ENCODE results near the gene CXCL8. TPM values are rescaled to one million over a fixed set of nuclear protein-coding genes. Genes with fewer than 3 reads are reported as not detected.

Gene CXCL8
- polyA plus RNA-seq, 4 donors: 0.34 to 25.4 (median 0.49) TPM

DNA sequence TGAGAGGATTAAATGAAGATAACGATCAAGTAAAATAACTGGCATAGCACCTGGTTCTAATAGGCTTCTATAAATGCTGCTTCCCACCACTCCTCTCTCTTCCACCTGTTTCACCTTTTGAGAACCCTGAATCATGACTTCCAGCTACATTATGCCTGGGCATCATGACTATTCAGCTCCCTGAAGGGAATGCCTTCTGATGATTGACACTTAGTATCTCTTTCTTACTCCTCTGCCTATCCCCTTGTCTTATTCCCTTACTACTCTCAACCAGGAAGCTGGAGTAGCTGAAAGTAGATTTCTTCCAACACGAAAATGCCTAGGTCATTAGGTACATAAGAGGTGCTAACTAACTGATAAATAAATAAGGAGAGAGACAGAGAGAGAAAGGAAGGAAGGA is 24.7 kb upstream of the CXCL8 start:
- no peak for DNase-seq (ENCODE audit: low read depth in 4 of 4, low spot score in 3 of 4)

DNA sequence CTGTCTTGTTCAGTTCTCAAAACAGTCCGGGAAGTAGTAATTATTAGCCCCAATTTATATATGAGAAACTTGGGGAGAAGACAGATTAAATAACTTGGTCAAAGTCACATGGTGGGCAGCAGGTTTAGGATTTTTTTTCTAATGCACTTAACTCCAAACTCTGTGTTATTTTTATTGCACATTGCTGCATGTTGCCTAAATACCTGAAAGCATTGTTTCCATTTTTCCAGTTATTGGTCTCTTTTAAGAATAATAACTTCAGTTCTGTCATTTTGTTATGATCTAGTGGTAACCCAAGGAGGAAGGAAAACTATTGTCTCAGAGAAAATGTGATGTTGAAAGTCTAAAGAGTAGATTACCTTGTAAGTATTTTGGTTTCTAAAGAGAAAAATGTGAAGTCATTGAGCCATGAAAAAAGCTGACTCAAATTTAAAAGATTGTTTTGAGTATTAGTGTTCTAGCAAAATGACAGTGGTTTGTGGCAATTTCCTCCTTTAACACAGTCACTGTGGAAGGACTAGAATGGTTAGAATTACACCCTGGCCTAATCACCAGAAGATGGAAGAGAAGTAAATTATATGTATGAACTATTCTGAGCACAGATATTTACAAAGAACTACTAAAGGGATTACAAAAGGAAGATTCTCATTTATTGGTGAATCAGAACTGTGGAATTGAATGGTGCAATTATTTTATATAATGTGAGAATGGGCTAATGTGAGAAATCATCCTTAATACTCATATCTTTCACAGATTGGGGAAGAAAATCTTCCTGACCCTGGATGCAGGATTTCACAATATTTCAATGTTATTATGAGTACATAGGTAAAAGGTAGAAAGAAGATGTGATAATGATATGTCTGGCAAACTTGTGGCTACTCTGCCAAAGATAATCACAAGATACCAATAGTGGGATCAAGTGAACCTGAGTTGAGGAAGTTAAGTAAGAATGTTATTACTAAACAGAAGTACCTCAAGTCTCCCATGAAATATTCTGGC is 21.7 kb upstream of the CXCL8 start:
- DNase-seq (ENCODE audit: low read depth in 4 of 4, low spot score in 3 of 4): no peak

DNA sequence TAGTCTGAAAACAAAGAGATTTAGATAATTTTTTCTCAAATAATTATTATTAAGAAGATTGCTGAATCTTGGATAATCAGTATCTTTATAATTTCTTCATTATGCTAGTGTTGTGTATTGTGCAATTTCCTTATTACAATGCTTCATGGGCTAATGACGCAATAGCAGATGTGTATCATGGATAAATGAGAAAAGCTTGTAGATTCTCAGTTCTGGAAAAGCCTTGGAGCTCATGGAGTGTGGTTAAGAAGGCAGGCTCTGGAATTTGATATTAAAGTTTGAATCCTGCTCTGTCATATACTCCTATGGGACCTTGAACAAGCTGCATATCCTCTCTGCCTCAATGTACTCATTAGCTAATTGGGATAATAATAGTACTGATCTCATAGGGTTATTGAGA is 18.9 kb upstream of the CXCL8 start:
- no peak for DNase-seq (ENCODE audit: low read depth in 4 of 4, low spot score in 3 of 4)

DNA sequence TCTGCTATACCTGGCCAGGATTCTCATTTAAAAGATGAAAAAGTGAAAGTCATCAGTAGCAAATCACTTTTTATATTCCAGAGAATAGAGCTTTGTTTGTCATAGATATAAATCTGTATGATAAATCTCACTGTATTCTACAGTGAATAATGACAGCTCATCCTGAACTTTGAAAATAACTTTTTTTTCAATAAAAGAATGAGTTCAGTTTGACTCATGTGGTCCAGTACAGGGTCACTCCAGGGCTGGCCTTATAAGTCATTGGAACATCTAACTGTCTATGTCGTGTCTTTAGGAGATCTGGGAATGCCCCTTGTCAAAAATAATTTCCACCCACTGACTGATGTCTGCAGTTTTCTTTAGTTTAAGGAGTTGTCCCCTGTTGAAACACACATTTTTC is 18.5 kb upstream of the CXCL8 start:
- no peak for DNase-seq (ENCODE audit: low read depth in 4 of 4, low spot score in 3 of 4)

DNA sequence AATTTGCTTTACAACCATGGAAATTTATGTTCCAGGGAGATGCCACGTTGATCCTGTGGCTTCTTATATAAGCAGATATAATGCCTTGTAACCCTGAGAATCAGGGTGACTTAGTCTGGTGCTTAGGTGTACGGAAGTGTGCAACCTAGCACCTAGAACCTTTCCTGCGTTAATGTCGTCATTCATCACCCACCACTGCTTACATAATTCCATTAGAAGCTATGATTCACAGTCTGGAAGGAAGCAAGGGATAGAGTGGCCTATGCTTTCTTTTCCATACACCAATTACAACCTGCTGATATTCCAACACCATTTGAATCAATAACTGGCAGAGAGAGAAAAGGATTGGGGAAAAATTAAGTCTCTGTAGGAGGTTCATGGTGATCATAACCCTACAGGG is 17.3 kb upstream of the CXCL8 start:
- DNase-seq (ENCODE audit: low read depth in 4 of 4, low spot score in 3 of 4): no peak

DNA sequence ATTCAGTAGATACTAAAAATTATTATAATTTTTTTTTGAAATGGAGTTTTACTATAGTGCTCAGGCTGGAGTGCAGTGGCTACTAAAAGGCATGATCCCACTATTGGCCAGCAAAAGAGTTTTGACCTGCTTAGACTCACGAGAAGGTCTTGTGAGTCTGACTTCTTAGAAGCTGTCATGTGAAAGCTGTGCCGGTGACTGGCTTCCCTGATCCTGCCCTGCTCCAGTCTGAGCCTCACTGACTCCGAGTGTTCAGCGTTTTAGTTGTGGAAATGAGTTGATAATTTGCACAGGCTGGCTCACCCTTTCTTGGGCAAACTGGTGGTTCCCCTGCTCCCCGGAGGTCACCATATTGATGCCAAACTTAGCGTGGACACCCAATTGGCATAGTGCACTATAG is 16.4 kb upstream of the CXCL8 start:
- no peak for DNase-seq (ENCODE audit: low read depth in 4 of 4, low spot score in 3 of 4)

DNA sequence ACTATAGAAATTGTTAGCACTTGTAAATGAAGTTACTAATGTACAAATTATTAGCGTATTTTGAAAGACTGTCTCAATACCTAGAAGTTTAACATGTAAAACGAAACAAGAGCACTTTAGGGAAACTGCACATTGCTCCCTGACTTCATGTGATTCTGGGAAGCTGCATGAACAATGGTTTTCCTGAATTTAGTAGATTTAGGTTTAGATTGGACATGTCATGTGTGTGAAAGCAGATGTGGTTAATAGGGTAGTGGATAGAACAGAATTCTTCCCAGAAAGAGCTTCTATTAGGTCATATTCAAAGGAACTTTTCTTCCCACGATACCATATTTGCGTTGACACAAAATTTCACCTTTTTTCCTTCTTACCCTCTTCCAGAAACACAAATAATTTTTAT is 14.9 kb upstream of the CXCL8 start:
- DNase-seq (ENCODE audit: low read depth in 4 of 4, low spot score in 3 of 4): no peak

DNA sequence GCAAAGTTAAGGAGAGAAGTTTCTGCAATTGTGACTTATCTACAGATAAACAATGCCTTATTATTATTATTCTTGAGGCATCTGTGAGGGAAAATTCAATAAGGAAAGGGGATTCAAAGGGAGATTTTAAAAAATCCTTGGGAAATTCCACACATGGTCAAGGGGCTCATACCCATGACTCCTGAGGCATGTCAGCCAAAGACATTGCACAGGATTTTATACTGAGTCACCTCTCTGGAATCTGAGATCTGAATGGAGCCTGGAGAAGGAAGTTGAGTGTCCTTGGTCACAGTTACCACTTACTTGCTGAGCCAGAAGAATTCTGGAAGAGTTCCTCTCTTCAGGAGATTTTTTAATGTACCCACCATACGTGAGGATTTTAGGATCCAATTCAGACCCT is 14.4 kb upstream of the CXCL8 start:
- DNase-seq (ENCODE audit: low read depth in 4 of 4, low spot score in 3 of 4): no peak

DNA sequence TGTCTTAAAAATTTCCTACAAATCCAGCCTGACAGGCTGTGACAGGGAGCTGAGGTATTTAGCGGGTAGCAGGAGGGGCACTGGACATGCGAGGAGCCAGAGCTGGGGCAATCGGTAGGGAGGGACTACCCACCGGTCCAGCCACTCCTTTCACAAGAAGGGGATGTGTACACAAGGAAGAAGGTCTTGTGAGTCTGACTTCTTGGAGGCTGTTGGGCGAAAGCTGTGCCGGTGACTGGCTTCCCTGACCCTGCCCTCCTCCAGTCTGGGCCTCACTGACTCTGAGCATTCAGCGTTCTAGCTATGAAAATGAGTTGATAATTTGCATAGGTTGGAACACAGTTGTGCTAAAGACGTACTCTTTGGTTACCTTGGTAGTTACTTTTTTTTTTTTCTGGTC is 12.7 kb upstream of the CXCL8 start:
- no peak for DNase-seq (ENCODE audit: low read depth in 4 of 4, low spot score in 3 of 4)

DNA sequence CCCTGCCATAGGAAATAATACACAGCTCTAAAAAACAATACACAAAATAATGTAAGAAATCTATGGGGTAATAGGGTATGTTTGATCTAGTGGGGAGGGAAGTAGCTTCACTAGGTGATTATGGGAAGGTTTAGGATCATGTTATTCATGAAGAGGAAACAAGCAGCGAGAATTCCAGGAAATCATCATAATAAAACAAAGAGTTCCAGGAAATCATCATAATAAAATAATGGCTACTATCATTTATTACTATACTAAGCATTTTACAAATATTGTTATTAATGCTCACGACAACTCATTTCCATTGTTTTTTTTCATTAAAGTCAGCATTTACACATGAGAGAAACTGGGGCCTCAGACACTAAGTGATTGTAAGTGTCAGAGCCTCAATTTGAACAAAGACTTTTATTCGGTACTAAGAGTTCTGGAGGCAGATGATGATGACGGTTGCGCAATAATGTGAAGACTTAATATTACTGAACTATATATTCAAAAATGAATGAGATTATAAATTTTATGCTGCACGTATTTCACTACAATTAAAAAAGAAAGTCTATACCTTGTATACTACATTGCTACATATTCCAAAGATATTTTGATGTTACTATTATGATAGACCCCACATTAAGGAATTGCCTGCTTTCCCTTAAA is 12.2 kb upstream of the CXCL8 start:
- no peak for DNase-seq (ENCODE audit: low read depth in 4 of 4, low spot score in 3 of 4)

DNA sequence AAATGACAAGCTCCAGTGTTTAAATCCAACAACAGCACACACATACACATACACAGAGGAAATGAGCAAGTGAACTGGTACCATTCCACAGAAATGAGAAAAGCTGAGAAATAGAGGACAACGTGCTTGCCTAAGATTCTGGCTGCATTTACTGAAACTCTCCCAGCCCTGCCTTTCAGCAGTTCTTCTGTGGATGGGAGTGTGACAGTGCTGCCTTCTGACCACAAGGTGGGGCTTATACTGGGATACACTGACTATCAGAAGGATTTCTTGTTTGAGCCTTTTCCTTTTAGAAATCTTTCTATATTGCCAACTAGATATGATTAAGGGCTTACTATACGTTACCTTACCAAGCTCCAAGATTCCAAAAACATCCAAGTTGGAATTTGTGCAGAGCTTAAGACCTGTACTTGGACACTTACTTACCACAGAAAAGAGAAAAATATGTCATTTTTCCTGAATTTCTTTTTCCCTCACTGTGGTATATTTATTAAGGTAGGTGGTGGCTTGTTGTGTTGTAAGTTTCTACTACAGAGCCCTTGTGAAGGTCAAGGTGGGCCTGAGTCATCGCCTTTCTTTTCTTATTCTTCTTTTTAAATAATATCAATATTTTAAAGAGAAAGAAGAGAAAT is 10.7 kb upstream of the CXCL8 start:
- peak in 2 of 4 donors; percentile 12 to 19 for DNase-seq (ENCODE audit: low read depth in 4 of 4, low spot score in 3 of 4)

DNA sequence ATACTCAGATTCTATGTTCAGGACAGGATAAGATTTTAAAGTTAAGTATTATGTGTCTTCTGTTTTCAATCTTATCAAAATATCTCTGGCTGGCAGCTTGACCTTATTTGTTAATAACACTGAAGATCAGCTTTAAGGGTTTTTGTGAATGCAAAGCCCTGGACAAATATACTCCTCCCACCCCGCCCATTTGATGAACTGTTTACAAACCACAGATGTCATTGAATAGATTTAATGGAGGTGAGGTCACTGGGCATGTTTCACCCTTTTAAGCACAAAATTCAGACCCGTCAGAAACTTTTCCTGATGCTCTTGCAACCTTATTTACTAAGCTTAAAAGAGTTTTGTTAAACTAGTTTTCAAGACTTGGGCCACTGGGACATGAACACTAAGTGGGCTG is 10.1 kb upstream of the CXCL8 start:
- no peak for DNase-seq (ENCODE audit: low read depth in 4 of 4, low spot score in 3 of 4)

DNA sequence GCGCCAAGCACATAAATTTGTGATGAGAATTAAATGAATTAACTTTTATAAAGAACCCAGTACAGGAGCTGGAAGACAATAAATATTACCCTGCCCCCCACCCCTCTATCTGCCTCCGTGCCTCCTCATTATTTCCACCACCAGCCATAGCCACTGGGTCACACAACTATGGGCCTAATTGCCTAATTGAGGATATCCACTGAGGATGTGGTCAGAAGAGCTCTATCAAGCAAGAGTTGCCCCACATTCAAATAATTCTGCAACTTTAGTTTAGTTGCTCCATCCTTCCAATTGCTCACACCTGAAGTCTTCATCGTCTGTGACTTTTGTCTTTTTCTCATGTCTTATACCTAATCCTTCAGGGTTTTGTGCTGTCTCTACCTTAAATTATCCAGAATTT is 9.5 kb upstream of the CXCL8 start:
- no peak for DNase-seq (ENCODE audit: low read depth in 4 of 4, low spot score in 3 of 4)

DNA sequence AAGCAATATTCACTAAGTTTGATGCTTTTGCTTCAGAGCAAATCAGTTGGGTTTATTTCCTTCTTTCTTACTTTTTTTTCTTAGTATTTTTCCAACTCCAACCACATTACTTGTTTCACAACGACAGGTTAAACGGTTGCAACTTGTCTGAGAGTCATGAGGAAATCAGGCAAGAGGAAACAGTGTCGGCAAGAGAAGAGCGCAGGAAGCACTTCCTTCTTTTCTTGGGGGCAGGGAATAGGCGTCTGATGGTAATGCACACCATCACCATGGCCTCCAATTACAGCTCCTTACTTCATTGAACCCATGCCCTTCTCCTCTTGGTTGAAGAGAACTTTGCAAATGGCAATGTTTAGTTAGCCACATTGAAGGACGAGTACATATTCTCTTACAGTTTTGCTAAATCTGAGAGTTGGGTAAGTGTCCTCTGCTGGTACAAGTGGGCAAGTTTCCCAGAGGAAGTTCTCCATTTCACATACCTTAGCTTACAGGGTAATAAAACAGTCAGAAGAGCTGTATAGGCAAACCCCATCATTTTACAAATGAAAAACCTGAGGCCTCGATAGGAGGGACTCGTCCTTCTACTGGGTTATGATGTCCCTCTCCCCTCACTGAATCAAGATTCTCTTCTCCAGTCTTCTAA is 8.3 kb upstream of the CXCL8 start:
- DNase-seq (ENCODE audit: low read depth in 4 of 4, low spot score in 3 of 4): no peak

DNA sequence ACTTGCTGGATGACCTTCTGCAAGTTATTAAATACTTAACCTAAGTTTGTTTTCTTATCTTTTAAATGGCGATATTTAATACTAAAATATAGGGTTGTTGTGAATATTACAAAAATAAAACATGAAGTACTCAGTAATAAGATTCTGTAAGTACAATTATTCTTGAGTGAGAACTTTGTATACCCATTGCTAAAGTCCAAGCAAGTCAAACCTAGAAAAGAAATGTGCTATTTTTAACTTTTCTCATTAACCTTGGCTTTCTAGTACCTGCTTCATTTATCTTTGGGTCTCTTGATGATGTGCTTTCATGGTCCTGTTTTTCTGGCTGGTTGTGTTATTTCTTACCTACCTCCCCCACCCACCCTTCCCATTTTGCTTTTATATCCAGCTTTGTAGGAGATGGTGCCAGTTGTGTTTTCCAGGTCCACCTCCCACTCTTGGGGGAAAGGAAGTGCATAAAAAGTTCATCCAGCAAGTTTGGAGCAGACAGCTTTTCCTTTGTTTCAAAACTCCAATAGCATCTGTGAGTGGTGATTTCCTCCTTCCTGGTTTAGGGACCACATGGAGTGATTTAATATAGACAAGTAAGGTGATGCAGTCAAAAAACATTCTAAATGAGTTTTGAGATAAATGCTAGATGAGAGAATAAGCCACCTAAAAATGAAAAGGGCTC is 7.5 kb upstream of the CXCL8 start:
- DNase-seq (ENCODE audit: low read depth in 4 of 4, low spot score in 3 of 4): no peak

DNA sequence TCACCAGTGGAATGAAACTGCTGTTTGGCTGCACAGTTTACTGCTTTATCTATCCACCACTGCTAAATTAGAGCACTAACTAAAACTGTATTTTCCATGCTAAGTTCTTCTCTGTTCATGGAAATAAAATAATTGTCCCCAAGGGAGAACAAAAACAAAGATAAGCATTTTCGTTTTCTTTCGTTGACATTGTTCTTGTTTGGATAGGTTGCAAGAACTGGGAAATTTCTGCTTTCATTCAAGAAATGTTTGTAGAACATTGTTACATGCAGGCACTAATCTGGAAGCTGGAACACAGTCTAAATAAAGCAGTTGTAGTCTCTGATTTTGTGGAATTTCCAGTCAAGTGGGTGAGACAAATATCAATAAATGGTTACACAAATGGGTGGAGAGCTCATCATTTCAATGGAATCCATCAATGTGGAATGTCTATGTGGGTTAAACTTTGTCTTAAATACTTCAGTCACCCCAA is 5.8 kb upstream of the CXCL8 start:
- DNase-seq (ENCODE audit: low read depth in 4 of 4, low spot score in 3 of 4): no peak

DNA sequence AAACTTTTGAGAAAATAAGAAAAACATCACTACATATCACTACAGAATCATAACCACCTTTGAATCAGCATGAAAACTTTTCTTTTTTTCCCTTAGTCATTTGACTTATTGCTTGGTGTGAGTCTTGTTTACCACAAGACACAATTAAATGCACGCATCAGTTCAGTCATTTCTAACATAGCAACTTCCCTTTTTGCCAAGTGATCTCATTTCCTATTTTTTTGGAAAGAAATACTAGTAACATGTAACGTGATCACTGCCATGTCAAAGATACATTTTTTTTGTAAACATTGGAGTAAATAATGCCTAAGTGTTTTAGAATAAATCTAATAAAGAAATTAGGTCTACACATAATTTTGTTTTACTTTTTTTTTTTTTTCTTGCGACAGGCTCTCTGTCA is 5.1 kb upstream of the CXCL8 start:
- DNase-seq (ENCODE audit: low read depth in 4 of 4, low spot score in 3 of 4): no peak

DNA sequence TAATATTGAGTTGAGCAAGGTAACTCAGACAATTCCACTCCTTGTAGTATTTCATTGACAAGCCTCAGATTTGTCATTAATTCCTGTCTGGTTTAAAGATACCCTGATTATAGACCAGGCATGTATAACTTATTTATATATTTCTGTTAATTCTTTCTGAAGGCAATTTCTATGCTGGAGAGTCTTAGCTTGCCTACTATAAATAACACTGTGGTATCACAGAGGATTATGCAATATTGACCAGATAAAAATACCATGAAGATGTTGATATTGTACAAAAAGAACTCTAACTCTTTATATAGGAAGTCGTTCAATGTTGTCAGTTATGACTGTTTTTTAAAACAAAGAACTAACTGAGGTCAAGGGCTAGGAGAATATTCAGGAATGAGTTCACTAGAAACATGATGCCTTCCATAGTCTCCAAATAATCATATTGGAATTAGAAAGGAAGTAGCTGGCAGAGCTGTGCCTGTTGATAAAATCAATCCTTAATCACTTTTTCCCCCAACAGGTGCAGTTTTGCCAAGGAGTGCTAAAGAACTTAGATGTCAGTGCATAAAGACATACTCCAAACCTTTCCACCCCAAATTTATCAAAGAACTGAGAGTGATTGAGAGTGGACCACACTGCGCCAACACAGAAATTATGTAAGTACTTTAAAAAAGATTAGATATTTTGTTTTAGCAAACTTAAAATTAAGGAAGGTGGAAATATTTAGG is 821 bp downstream of the CXCL8 start:
- no peak for DNase-seq (ENCODE audit: low read depth in 4 of 4, low spot score in 3 of 4)

DNA sequence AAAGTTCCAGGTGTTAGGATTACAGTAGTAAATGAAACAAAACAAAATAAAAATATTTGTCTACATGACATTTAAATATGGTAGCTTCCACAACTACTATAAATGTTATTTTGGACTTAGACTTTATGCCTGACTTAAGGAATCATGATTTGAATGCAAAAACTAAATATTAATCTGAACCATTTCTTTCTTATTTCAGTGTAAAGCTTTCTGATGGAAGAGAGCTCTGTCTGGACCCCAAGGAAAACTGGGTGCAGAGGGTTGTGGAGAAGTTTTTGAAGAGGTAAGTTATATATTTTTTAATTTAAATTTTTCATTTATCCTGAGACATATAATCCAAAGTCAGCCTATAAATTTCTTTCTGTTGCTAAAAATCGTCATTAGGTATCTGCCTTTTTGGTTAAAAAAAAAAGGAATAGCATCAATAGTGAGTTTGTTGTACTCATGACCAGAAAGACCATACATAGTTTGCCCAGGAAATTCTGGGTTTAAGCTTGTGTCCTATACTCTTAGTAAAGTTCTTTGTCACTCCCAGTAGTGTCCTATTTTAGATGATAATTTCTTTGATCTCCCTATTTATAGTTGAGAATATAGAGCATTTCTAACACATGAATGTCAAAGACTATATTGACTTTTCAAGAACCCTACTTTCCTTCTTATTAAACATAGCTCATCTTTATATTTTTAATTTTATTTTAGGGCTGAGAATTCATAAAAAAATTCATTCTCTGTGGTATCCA is 1.6 kb downstream of the CXCL8 start:
- DNase-seq (ENCODE audit: low read depth in 4 of 4, low spot score in 3 of 4): no peak
